ENCODE data around the gene CDC14B.

DNA sequence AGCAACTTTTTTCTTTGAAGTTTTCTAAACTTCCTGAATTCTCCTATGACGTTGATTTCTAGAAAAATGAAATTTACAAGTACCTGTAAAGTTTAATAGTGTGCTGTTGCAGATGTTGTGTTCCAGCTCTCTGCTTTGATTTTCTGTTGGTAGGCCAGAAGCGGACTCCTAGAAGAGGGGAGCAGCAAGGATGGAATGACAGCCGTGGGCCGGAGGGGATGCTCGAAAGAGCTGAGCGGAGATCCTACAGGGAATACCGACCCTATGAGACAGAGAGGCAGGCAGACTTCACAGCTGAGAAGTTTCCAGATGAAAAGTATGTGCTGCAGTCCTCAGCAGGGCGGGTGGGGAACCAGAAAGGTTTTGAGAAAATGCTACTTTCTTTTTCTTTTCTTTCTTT lies 161.4 kb downstream of the CDC14B start:
- TF ChIP-seq GATA2 (IDR thresholded peaks at IDR 0.05; ENCODE audit: low read depth, low read length) (no peak), GATA3 (IDR thresholded peaks at IDR 0.05; ENCODE audit: low read depth, low read length) (no peak)
